NCI-H345 treated with DMSO at 0.1 percent for 48 hours (cell line): Measurements from ENCODE around the gene NMU.
"Not testable (repeated sequence)": the region's sequence is repeated elsewhere in the genome, so short reads cannot be mapped to it uniquely, and the experiment has no call there.

Source experiments
- DNase-seq: peaks from one replicate; lab custom pipeline; 2025; ENCODE audit not compliant: unreplicated experiment; lab: John Stamatoyannopoulos, UW

Gene NMU

DNA sequence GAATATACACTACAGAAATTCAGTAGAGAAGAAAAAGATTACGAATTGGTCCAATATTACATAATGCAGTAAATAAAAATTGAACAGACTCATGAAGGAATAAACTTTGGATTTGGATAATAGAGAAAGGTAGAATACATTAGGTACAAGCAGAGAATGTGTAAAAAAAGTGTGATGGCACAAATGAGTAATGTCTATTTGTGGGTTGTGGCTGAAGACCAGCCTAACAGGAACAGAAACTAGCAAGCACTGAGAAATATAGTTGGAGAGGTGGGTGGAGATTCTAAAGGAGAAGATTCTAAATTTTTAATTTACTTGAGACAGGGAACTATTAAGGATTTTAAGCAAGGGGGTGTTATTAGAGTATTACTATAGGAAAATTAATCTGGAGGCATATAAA is 74.2 kb downstream of the NMU start:
- no peak for DNase-seq

DNA sequence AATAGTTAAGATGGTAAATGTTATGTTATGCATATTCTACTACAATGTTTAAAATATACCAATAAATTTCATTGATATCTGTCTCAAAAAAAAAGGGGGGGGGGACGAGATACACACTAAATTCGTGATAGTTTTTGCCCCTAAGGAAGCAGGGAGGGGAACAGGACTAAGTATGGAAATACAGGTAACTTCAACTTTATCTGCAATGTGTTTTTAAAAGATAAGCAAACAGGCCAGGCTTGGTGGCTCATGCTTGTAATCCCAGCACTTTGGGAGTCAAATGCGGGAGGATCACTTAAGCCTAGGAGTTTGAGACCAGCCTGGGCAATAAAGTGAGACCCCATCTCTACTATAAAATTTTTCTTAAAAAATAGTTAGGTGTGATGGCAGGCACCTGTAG is 76.0 kb downstream of the NMU start:
- DNase-seq, result no peak

DNA sequence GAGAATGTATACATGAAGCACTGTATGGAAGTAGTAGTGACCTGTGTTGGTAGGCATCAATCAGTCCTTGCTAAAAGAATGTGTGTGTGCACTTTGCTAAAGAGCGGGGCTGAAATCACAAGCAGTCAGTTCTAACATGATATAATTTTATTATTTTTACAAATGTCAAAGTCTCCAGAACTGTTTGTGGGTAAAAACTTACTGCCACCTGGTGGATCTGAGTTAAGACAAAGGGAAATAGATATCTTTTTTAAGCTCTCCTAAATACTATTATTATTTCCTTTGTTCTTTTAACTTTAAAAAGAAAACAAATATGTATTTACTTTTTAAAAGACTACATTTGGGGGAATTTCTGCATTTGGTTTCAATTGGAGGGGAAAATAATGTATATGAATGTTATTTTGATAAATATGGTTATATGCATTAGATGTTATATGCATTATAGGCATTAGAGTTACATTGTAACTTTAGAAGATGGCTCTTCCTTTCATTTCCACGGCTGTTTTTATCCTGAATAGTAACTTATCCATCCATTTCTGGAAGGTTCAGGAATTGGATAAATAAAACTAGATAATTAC is 81.6 kb downstream of the NMU start:
- DNase-seq, result no peak

DNA sequence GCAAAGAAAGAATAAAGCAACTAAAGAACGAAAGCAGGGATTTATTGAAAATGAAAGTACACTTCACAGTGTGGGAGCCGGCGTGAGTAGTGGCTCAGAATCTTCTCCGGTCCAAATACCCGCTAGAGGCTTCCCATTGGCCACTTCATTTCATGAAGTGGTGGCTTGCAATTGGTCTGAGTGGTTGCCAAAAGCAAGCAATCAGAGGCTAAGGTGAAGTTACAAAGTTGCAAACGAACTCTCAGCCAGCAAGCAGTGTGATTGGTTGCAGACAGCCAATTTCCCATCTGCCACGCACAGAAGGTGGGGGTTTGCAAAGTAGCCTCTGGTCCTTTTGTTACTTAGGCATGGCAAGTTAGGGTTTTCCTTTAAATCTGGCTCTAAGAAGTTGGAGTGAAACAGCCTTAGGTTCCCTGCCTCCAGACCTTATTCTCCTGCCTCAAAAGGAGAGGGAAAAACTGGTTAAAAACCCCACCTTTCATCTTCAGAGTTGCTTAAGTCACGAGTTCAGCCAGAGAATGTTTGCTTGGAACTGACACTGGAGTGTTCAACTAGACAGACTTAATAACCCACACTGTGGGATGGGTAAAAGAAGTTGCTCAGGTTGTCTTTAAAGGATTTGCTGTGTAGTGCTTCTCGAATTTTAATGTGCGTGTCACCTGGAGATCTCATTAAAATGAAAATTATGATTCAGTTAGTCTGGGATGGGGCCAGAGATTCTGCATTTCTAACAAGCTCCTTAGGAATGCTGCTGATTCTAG is 82.5 kb downstream of the NMU start:
- DNase-seq, result no peak

DNA sequence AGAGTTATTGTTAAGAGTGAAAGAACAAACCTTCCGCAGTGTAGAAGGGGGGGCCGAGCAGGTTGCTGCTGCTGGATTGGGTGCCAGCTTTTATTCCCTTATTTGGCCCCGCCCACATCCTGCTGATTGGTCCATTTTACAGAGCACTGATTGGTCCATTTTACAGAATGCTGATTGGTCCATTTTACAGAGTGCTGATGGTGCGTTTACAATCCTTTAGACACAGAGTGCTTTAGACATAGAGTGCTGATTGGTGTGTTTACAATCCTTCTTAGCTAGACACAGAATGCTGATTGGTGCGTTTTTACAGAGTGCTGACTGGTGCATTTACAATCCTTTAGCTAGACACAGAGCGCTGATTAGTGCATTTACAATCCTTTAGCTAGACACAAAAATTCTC is 84.1 kb downstream of the NMU start:
- not testable (repeated sequence) for DNase-seq

DNA sequence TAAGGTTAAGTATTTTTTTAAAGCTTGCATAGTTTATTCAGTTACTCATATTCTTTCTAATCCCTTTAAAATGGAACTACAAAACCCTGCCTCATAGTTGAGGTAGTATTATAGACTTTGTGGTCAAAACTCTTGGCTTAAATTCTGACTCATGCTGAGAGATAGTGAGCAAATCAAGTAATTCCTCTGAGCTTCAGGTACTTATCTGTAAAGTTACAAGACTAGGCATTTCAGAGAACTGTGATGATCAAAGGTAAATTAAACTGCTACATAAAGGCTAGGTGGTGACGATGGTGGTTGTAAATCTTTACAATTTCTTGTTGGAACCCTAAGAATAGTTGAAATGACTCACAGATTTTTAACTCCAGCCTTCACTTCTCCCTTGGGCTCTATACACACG is 86.2 kb downstream of the NMU start:
- DNase-seq, result no peak

DNA sequence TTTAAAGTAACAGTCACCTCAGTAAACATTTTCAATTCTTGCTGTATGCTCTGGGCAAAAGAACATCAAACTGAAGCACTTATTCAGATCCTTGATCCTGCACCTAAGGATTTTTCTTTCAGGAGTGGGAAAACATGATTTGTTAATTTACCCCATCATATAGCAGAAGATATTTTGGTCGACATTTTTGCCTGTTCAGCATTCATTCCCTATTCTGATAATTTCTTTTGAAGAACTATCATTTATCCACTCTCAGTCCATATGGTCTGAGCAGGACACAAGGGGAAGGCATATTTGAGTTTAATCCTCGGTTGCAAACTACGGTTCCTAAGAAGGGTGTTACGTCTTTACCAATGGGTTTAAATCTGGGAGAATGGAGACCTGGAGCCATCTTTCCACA is 88.2 kb downstream of the NMU start:
- no peak for DNase-seq

DNA sequence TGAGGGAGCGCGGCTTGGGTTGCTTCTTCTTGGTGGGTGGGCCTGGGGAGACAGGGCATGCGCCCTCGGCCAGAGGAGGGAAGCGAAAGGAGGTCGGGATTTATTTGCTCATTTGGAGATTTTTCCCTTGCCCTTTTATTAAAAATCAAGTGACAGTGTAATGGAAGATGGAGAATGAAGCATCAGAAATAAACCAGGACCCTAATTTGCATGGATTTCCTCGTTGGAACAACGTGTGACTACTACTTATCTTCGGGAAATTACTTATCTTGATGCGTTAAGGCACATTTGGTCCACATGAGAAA is 88.7 kb downstream of the NMU start:
- peak; percentile 33 for DNase-seq

DNA sequence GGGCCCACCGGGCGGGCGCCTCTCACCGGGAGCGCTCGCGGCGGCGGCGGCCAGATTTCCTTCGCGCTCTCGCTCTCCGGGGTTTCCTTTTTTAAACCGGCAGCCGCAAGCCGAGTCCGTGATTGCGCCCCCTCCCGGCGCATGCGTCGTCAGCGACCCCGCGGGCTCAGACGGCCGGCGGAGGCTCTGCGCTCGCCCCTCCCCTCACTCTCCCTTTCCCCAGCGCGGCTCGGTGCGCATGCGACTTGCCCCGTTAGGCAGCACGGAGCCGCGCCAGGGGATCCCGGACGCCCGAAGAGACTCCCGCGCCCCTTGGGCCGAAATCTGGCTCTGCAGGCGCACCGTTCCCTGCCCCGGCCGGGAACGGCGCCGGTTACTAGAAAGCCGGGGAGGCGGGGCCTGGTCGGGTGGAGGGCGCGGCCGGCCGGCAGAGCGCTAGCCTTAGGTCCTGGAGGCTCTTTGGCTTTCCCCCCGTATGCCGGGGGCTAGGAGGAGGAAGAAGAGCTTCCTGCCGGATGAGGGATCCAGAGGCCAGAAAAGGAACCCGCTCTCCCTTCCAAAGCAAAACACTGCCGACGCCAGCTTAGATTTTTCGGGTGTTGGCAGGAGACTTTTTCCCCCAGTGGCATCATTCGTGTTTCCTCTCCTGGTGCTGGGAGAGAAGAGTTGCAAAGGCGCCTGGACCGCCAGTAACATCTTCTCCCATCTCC is 89.2 kb downstream of the NMU start, which contains the start of gene CLOCK:
Gene CLOCK, minus strand, starts transcription at position 154 of the 710 bp plus-strand sequence. CDS start 64,124 bp downstream, outside the sequence.
- peak; percentile 86 for DNase-seq

DNA sequence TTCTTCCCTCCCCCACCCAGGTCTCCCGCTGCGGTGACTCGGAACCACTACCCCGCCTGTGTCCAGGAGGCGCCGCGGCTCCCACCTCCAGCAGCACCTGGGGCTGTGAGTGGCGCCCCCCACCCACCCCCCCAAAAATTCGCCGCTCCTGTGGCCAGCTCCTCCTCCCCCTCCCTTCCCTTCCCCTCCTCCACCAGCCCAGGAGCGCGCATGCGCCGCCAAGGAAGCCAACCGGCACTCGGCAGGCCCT is 89.7 kb downstream of the NMU start:
- DNase-seq, result peak; percentile 86

DNA sequence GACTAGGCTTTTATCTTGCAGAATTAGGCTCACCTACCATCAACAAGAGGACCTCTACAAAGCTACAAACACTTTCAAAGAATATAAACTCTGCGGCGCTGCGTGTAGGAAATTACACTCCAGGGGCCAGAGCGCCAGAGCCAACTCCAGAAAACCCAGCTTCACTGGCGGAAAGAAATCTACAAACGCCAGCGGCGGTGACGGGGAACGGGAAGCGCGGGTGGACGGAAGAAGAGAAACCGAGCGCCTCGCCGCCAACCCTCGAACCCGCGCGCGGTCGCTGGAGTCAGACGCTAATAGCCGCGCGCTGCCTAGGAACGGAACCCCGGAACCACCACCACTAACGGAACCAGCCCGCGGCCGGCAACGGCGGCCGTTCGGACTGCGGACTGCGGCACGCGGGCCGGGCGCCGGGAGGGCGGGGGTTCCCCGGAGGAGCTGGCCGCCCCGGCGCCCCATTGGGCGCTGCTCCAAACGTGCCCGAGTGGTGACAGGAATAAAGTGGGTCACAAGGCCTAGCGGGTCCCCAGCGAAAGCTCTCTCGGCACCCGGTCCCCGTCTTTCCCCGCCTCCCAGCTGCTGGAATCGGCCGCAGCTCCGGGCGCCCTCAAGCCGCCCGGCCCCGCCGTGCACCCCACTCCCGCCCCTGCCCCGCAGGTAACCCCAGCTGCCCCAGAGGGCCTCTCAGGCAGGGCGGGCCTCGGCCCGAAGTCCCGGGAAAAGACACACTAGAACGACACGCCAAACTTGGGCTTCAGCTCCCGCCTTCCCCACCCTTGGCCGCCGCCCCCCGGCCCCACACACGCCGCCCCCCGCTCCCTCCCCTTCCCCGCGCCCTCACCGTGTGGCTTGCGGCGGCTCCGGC is 90.2 kb downstream of the NMU start:
- DNase-seq, result peak; percentile 20
